D721Med (cell line): Measurements from ENCODE around the gene RDH16.
"Not testable (repeated sequence)": the region's sequence is repeated elsewhere in the genome, so short reads cannot be mapped to it uniquely, and the experiment has no call there.

Source experiments
- DNase-seq: peaks from one replicate; pipeline ENCODE4 v3.0.0; 2011; ENCODE audit warnings: low spot score; ENCODE audit not compliant: insufficient read length
- FAIRE-seq: peaks from 2 replicates; lab custom pipeline; 2011; peaks lifted over from hg19 to GRCh38; lab: Jason Lieb, UNC
- TF ChIP-seq, protein P1 (sequence below): IDR thresholded peaks from 2 replicates; pipeline ENCODE4 v1.5.1; 2012; ENCODE audit warnings: mild to moderate bottlenecking, control low read depth; ENCODE audit not compliant: insufficient read depth; ENCODE audit errors: missing control alignments

RDH16 gene

DNA sequence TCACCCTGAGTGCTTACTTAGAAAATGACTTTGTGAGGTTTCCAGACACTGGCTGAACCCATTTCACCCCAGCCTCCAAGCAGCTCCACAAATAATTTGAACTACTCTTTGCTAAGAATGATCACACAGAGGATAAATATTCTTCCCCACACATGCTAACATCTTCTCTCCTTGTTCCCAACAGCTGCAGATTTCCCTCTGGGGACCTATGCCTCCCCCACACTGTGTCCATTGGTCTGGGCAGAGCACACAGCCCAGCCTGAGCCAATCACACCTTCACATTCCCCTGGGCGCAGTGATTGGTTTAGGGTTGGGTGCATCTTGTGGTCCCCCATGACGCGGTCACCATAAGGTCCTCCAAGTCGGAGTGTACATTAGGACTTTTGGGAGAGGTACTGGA lies 30.1 kb downstream of the RDH16 start:
- DNase-seq (no peak), FAIRE-seq (no peak)
- TF ChIP-seq, protein P1, sequence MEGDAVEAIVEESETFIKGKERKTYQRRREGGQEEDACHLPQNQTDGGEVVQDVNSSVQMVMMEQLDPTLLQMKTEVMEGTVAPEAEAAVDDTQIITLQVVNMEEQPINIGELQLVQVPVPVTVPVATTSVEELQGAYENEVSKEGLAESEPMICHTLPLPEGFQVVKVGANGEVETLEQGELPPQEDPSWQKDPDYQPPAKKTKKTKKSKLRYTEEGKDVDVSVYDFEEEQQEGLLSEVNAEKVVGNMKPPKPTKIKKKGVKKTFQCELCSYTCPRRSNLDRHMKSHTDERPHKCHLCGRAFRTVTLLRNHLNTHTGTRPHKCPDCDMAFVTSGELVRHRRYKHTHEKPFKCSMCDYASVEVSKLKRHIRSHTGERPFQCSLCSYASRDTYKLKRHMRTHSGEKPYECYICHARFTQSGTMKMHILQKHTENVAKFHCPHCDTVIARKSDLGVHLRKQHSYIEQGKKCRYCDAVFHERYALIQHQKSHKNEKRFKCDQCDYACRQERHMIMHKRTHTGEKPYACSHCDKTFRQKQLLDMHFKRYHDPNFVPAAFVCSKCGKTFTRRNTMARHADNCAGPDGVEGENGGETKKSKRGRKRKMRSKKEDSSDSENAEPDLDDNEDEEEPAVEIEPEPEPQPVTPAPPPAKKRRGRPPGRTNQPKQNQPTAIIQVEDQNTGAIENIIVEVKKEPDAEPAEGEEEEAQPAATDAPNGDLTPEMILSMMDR: no peak

DNA sequence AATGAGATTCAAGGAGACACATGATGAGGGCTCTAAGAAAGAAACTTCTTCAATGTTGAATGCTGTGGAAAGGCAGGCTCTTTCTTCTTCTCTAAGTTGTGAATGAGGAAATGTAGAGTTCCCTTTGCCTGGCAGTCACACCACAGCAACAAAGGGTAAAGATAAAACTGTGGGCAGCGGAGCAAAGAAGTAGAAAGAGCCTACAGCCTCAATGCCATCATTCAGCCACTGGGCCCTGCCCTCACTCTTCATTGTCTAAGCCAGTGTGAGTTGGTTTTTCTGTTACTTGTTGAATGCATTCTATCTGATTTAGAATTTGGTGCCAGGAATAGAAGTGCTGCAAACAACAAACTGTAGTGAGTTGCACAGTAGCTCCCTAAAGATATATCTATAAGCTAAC lies 35.4 kb downstream of the RDH16 start:
- FAIRE-seq: no peak
- TF ChIP-seq, protein P1: no peak
- no peak for DNase-seq

DNA sequence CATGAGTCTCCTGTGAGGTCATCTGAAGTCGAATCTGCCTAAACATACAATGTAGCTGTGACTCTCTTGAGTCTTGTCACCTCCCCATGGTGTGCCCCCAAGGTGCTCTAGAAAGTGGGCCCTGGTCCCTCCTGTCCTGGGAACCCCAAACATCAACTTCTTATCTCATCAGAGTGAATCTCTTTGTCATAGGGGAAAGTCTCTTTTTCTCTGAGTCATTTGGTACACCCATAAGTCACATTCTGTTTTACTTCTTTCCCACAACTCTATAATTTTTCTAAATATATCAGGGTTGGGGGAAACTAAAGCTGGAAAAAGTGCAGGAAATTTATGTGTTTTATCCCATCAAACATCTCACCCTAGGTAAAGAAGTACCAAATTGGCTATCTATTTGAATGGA lies 36.1 kb downstream of the RDH16 start:
- TF ChIP-seq, protein P1: no peak
- DNase-seq: no peak
- FAIRE-seq: no peak

DNA sequence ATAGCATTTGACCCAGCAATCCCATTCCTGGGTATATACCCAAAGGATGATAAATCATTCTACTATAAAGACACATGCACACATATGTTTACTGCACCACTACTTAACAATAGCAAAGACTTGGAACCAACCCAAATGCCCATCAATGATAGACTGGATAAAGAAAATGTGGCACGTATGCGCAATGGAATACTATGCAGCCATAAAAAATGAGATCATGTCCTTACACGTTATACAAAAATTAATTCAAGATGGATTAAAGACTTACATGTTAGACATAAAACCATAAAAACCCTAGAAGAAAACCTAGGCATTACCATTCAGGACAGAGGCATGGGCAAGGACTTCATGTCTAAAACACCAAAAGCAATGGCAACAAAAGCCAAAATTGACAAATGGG lies 39.3 kb downstream of the RDH16 start:
- FAIRE-seq, DNase-seq: not testable (repeated sequence)

DNA sequence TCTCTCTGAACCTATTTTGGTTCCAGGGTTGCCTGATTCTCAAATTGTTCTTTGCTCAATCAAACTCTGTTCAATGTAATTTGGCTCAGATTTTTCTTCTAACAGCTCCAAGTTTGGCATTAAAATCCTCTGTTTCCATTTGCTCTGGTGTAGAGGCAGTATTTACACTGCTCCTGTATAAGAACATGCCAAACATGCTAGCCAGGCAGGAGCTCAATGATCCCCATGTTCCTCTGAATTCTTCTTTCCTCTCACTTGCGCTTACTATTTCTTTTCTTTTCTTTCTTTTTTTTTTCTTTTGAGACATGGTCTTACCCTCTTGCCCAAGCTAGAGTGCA lies 40.4 kb downstream of the RDH16 start:
- TF ChIP-seq, protein P1: no peak
- no peak for FAIRE-seq
- DNase-seq: no peak

DNA sequence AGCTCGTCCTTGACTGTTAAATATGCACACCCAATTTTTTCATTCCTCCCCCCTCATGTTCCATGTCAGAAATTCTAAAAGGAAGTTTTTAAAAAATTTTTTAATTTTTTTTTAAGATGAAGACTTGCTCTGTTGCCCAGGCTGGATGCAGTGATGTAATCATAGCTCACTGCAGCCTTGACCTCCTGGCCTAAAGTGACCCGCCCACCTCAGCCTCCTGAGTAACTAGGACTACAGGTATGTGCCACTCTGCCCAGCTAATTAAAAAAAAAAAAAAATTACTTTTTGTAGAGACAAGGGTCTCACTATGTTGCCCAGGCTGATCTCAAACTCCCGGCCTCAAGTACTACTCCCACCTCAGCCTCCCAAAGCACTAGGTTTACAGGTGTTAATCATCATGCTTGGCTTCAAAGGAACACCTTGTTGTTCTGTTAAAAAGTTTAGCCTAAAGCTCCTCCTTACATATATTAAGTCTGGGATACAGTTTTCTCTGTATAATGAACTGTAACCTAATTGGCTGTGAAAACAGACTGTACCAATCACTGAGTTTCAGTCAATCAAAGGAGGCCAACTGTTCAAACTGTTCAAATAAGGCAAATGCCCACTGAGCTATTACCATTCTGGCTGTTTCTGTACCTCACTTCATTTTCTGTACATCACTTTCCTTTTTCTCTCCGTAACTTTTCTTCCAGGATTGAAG lies 41.0 kb downstream of the RDH16 start:
- FAIRE-seq: no peak
- no peak for DNase-seq
- TF ChIP-seq, protein P1: no peak

DNA sequence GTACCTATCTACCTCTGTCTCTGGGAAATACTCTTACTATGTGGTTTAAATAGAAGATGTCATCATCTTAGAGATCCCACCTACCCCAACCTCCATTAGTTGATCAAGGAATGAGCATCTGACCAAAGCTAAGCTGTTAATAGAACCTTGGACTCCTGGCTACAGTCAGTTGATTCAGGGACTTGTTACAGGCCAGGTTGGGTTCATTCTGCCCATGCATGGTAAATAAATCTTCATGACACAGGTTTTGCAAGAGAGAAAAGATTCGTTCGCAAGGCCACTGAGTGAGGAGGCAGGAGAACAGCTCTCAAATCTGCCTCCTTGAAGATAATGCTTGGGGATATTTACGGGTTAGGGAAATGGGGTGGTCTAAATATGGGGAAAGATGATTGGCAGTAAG lies 42.7 kb downstream of the RDH16 start:
- FAIRE-seq (no peak), DNase-seq (no peak)
- TF ChIP-seq, protein P1: no peak

DNA sequence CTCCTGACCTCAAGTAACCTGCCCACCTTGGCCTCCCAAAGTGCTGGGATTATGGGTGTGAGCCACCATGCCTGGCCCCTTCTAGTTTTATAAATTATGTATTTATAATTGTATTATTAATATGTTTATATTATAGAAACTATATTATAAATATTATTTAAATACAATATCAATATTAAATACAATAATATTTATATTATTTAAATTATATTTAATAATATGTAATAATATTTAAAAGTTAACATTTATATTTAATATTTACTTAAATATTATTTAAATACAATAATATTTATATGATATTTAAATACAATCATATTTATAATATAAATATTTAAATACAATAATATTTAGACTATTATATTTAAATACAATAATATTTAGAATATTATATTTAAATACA lies 43.2 kb downstream of the RDH16 start:
- DNase-seq (no peak), FAIRE-seq (no peak)
- TF ChIP-seq, protein P1: no peak

DNA sequence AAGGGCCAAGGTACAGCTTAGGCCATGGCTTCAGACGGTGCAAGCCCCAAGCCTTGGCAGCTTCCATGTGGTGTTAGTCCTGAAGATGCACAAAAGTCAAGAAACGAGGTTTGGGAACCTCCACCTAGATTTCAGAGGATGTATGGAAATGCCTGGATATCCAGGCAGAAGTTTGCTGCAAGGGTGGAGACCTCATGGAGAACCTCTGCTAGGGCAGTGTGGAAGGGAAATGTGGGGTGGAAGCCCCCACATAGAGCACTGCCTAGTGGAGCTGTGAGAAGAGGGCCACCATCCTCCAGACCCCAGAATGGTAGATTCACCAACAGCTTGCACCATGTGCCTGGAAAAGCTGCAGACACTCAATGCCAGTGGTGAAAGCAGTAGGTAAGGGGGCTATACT lies 48.0 kb downstream of the RDH16 start:
- not testable (repeated sequence) for FAIRE-seq, DNase-seq
